ENCODE measurements around the gene GLRX3. TPM values are rescaled to one million over a fixed set of nuclear protein-coding genes. Genes with fewer than 3 reads are reported as not detected.

The GLRX3 gene
- total RNA-seq, 4 donors from 2014 or later: 41.0 to 68.0 (median 50.1) TPM

GRCh38 chr10:130215931-130216231 lies 79.7 kb downstream of the GLRX3 start:
- Histone ChIP-seq H3K27ac (no peak overlapping the region), H3K36me3 (no peaks in the 10 kb centered on the region), H3K27me3 (no peaks in the 10 kb centered on the region), H3K4me3 (no peak overlapping the region), H3K4me1 (no peaks in the 10 kb centered on the region), H3K9me3 (no peaks in the 10 kb centered on the region)
- in situ Hi-C loops (cut with MboI; ENCODE audit: low sequenced_read_pairs in 4 of 4): no loop called here
- DNase-seq (no peak), ATAC-seq (no peak)
- no peak for TF ChIP-seq POLR2A (IDR thresholded peaks at IDR 0.05)
- TF ChIP-seq CTCF (IDR thresholded peaks at IDR 0.05 in 4 of 5, conservative IDR thresholded peaks at IDR 0.05 in 1 of 5): no peak
- intact Hi-C loops (cut with DNase I; ENCODE audit: low total_unique reads): no loop called here

- TF ChIP-seq POLR2A (IDR thresholded peaks at IDR 0.05) (no peak), CTCF (IDR thresholded peaks at IDR 0.05 in 4 of 5, conservative IDR thresholded peaks at IDR 0.05 in 1 of 5) (no peak)
- no peak for DNase-seq
- no peaks in the 10 kb centered on the region for H3K36me3 ChIP-seq
- no peak for ATAC-seq
- no peak overlapping the region for H3K4me3 ChIP-seq
- no peaks in the 10 kb centered on the region for H3K4me1 ChIP-seq
- intact Hi-C loops (cut with DNase I; ENCODE audit: low total_unique reads) (no loop called here), in situ Hi-C loops (cut with MboI; ENCODE audit: low sequenced_read_pairs in 4 of 4) (no loop called here)
- H3K27ac ChIP-seq: no peak overlapping the region
- H3K9me3 ChIP-seq: no peaks in the 10 kb centered on the region
- no peaks in the 10 kb centered on the region for H3K27me3 ChIP-seq
Measured at GRCh38 chr10:130218181-130218641, 82.0 kb downstream of the GLRX3 start.

- Histone ChIP-seq H3K4me1 (no peaks in the 10 kb centered on the region), H3K9me3 (no peaks in the 10 kb centered on the region), H3K36me3 (no peaks in the 10 kb centered on the region), H3K4me3 (no peak overlapping the region), H3K27ac (no peak overlapping the region), H3K27me3 (no peaks in the 10 kb centered on the region)
- in situ Hi-C loops (cut with MboI; ENCODE audit: low sequenced_read_pairs in 4 of 4) (no loop called here), intact Hi-C loops (cut with DNase I; ENCODE audit: low total_unique reads) (no loop called here)
- ATAC-seq: no peak
- DNase-seq: no peak
- TF ChIP-seq CTCF (IDR thresholded peaks at IDR 0.05 in 4 of 5, conservative IDR thresholded peaks at IDR 0.05 in 1 of 5) (no peak), POLR2A (IDR thresholded peaks at IDR 0.05) (no peak)
Measured at GRCh38 chr10:130218936-130219335, 82.7 kb downstream of the GLRX3 start.

GRCh38 chr10:130220251-130221185 lies 84.3 kb downstream of the GLRX3 start:
- no peaks in the 10 kb centered on the region for H3K9me3 ChIP-seq
- intact Hi-C loops (cut with DNase I; ENCODE audit: low total_unique reads): no loop called here

More at GRCh38 chr10:130220251-130221185, 84.3 kb downstream of the GLRX3 start:
- no peak for DNase-seq
- Histone ChIP-seq H3K27ac (no peak overlapping the region), H3K27me3 (no peaks in the 10 kb centered on the region), H3K36me3 (no peaks in the 10 kb centered on the region), H3K4me3 (no peak overlapping the region), H3K4me1 (no peaks in the 10 kb centered on the region)
- no peak for TF ChIP-seq POLR2A (IDR thresholded peaks at IDR 0.05)
- no peak for TF ChIP-seq CTCF (IDR thresholded peaks at IDR 0.05 in 4 of 5, conservative IDR thresholded peaks at IDR 0.05 in 1 of 5)
- in situ Hi-C loops (cut with MboI; ENCODE audit: low sequenced_read_pairs in 4 of 4): no loop called here
- no peak for ATAC-seq

All from gastrocnemius medialis (tissue), 4 donors.